Stimulated activated CD4-positive, alpha-beta T cell treated with anti-CD3 and anti-CD28 coated beads, Interleukin-1b, Interleukin-23, amount 100 ng/mL, for 24 hours (primary cell): ENCODE data around the gene C20orf141.
"Not testable (repeated sequence)": the region's sequence is repeated elsewhere in the genome, so short reads cannot be mapped to it uniquely, and the experiment has no call there.

Source experiments
- DNase-seq, 4 experiments: peaks; one replicate each; pipeline ENCODE4 v3.0.0-alpha.2; 2020; ENCODE audit warnings: low read depth in 4 of 4, low spot score in 1 of 4

C20orf141 gene

GRCh38 chr20:2799688-2800520, 14.9 kb upstream of the C20orf141 start:
- no peak for DNase-seq

DNA sequence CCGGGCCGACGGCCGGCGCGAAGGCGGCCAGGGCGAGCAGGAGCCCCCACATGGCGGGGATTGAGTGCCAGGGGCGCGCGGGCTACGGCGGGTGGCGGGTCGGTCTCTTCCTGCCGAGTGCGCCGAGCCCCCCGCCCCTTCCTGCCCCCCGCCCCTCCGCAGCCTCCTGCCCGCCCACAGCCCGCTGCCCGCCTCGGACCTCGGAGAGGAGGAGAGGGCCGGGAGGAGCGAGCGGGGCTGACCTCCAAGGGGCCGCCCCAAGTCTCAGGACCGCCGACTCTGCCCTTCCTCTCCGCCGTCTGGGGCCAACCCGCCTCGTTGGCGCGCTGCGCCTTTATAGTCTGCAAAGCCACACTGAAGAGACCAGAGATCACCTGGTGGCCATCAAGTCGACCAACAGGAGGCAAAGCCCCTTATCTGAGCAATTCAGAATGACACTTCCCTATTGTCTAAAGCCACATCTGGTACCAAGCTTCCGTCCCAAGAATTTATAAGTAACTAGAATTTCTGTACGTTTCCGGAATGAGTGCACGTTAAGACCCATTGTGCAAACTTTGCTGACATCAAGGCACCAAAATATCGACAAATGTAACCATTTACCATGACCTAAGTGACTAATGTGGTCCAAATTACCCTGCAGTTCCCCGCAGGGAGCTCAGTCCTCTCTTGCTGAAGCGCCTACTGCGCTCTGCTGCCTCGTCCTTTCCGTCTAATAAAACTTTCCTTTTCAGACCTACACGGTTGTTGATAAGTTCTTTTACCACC, 14.1 kb upstream of the C20orf141 start, which contains the start of gene CPXM1:
Gene CPXM1 (minus strand): TSS at position 107 of the 765 bp plus-strand sequence. CDS start 55 bp downstream, at position 52.
- no peak for DNase-seq

GRCh38 chr20:2801286-2801728, 13.5 kb upstream of the C20orf141 start:
- no peak for DNase-seq

DNA sequence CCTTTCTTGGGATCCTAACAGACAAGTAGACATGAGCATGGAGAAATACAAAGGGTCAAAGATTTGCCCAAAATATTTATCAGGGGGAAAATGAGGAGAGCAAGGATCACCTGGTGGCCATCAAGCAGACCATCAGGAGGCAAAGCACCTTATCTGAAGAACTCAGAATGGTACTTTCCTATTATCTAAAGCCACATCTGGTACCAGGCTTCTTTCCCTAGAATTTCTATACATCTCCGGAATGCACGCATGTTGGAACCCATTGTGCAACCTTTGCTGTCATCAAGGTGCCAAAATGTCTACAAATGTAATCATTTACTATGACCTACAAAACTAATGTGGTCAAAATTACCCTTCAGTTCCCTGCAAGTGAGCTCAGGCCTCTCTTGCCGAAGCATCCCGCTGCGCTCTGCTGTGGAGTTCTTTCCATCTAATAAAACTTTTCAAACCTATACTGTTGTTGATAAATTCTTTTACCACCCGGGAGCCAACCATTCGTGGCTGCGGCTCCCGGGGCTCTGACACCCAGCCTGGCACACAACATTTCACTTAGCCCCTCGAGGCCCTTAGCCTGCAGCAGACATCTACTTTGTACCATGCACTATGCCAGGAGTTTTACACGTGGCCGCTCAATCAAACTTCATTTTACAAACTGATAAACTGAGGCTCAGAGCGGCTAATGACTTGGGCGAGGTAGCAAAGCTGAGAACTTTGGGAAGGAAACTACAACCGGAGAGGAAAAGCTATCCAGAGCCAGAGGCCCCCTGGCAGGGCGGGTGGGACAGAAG, 10.6 kb upstream of the C20orf141 start:
- no peak for DNase-seq

DNA sequence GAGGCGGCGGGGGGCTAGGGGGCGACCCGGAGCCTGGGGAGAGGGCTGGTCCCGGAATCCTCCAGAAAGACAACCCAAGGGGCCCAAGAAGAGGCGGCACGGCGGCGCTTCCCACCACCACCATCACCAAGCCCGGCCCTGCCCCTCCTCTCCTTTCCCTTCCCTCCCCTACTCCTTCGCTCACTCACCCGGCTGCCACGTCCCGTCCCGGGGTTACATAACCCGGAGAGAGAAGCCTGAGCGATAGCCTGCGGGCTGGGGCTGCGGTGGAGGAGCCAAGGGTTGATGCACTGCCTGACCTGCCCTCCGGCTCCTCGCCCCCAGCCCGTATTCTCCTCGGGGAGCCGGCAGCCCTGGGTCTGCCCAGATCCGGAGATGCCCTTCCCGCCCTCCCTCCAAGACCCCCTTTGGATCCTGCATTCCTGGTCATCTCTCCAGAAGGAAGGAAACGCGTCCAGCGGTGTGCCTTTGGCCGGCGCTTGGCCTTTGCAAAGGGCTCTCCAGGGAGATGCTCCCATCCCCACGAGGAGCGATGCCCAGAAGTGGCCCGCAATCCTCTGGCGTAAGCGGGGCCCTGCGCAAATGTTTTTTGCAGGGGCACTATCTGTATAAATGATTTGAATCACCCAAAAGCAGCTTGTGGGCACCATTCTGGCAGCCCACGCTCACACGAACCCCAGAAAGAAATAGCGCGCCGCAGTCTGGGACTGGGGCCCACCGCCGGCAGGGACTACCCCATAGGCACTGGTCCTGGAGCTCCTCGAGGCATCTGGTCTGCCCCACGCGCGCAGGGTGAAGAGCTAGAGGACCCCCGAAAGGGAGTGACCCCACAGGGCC, 9.7 kb upstream of the C20orf141 start:
- DNase-seq = no peak

- no peak for DNase-seq
Observed at GRCh38 chr20:2805689-2806350, 9.0 kb upstream of the C20orf141 start.

DNA sequence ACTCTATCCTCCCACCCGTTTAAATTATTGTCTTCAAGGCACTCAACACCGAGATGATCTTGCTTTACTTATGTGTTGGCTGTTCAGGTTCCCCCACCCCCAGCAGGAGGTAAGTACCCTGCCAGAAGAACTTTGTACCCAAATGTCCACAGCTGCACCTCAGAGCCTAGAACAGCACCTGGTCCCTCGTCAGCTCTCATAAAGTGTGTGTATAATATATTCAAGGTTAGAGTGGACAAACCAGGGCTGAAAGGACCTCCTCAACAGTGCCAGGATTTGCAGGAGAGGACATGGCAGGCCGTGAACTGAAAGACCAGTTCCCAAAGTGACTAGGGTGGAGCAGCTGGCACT, 8.5 kb upstream of the C20orf141 start:
- DNase-seq = no peak

DNA sequence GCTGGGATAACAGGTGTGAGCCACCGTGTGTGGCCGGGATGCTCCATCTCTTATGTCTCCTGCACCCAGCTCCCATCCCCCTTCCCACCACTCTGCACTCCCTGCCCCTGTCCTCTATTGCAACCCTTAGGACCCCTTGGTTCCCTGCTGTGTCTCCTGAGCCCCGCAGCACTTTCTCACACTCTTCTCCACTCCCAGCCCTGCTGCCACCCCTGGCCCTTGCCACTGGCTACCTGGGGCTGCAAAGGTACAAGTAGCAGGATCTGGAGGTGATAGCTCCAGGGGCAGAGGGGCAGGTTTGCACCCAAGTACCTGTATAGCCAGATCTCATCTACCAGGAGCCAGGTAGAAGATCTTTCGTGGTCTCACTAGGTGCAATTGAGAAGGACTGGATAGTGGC, 7.8 kb upstream of the C20orf141 start:
- no peak for DNase-seq

GRCh38 chr20:2807929-2808328, 6.9 kb upstream of the C20orf141 start:
- DNase-seq = not testable (repeated sequence)

DNA sequence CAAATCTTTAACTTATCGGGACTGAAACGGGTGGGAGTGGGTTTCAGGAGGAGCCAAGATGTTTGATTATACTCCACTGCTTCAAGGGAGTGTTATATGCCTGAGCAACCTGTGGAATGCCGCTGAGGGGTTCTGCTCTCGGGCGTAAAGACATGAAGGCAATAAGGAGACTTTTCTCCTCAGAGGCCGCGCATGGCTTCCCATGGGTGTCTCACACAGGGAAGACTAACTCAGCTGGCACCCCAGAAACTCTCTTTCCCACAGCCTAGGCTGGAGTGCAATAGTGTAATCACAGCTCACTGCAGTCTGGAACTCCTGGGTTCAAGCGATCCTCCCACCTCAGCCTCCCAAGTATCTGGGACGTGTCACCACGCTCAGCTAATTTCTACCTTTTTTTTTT, 5.1 kb upstream of the C20orf141 start:
- no peak for DNase-seq

GRCh38 chr20:2812189-2812588, 2.6 kb upstream of the C20orf141 start:
- DNase-seq = no peak

DNA sequence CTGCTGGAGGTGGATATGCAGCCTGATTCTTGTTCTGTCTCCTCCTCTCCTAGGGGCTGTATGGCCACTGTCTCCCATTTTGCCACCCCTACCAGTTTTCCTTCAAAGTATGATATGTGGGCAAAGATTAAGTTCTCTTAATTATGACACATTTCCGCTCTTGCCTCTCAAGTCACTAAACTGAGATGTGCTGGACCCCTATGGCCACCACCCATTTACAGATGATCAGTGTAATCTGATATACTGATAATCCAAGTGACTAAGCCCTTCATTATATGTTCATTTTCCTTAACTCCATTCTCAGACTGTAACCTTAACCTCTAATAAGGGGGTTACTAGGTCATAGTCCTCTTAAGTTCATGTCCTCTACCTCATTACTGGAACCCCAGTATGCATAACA, 711 bp upstream of the C20orf141 start:
- DNase-seq = no peak

GRCh38 chr20:2815242-2815900, 584 bp downstream of the C20orf141 start:
- no peak for DNase-seq

DNA sequence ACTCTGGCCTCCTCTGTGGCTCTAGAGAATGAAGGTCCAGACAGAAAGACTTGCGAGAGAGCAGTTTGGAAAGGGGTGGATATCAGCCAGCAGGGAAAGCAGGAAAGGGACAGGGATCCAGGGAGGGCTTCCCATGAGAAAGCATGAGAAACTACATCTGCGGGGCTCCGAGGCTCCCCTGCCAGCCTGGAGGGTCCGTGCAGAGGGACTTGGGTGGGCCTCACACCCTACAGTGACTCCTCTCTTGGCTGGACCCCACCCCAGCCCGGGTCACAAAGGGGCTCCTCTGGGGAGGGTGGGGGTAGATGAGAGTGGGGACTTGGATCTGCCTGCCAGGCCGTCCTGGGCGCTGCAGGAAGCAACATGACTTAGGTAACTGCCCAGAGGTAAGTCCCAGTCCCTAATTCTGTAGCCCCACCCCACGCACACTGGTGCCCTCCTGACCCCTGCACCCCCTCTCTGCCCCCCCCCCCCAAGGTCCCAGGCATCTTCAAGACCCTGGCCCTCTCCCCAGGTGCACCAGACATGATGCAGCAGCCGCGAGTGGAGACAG, 1.3 kb downstream of the C20orf141 start, which contains the start of gene TMEM239:
Gene TMEM239 (plus strand): TSS at position 335 of the 553 bp plus-strand sequence. CDS start 191 bp downstream, at position 526.
- DNase-seq = no peak

GRCh38 chr20:2816583-2817340, 2.0 kb downstream of the C20orf141 start:
- no peak for DNase-seq

DNA sequence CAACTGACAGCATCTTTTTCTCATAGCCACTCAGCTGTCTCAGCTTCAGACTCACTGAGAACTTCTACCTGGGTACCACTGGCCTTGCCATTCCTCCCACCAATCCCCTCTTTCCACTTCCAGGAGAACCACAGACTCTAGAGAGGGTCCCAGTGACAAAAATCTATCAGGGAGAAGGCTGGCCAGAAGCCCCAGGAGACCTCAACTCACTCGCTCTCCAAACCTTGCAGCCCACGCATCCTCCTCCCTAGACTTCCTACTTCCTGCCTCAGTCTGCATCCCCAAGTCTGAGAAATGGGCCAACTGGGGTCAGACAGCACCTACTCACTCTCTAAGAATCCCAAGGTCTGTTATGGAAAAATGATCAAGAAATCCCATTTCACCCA, 2.5 kb downstream of the C20orf141 start:
- DNase-seq = no peak

- no peak for DNase-seq
Observed at GRCh38 chr20:2817891-2818595, 3.3 kb downstream of the C20orf141 start.
